ENCODE data around the gene DLGAP3.

The DLGAP3 gene

GRCh38 chr1:34905098-34905459 lies 24.4 kb downstream of the DLGAP3 start:
- no peak for TF ChIP-seq REST (IDR thresholded peaks at IDR 0.05; ENCODE audit: insufficient read depth in 1 of 2, low read depth in 2 of 2, low read length in 2 of 2)
- TF ChIP-seq POLR2AphosphoS5 (IDR thresholded peaks at IDR 0.05; ENCODE audit: low read depth, low read length): no peak
- no peak for TF ChIP-seq SIN3A (IDR thresholded peaks at IDR 0.05; ENCODE audit: borderline replicate concordance, insufficient read depth, low read length)
- TF ChIP-seq FOXP2 (optimal IDR thresholded peaks at IDR 0.05; ENCODE audit: borderline replicate concordance, extremely low read depth, extremely low read length, insufficient read depth): no peak
- TF ChIP-seq TAF1 (IDR thresholded peaks at IDR 0.05; ENCODE audit: borderline replicate concordance, insufficient read depth, low read length): no peak

GRCh38 chr1:34904236-34905097 lies 25.0 kb downstream of the DLGAP3 start:
- TF ChIP-seq TAF1 (IDR thresholded peaks at IDR 0.05; ENCODE audit: borderline replicate concordance, insufficient read depth, low read length) (no peak), REST (IDR thresholded peaks at IDR 0.05; ENCODE audit: insufficient read depth in 1 of 2, low read depth in 2 of 2, low read length in 2 of 2) (no peak), FOXP2 (optimal IDR thresholded peaks at IDR 0.05; ENCODE audit: borderline replicate concordance, extremely low read depth, extremely low read length, insufficient read depth) (no peak), POLR2AphosphoS5 (IDR thresholded peaks at IDR 0.05; ENCODE audit: low read depth, low read length) (no peak), SIN3A (IDR thresholded peaks at IDR 0.05; ENCODE audit: borderline replicate concordance, insufficient read depth, low read length) (no peak)

- no peak for TF ChIP-seq POLR2AphosphoS5 (IDR thresholded peaks at IDR 0.05; ENCODE audit: low read depth, low read length)
- TF ChIP-seq FOXP2 (optimal IDR thresholded peaks at IDR 0.05; ENCODE audit: borderline replicate concordance, extremely low read depth, extremely low read length, insufficient read depth): no peak
- no peak for TF ChIP-seq REST (IDR thresholded peaks at IDR 0.05; ENCODE audit: insufficient read depth in 1 of 2, low read depth in 2 of 2, low read length in 2 of 2)
- TF ChIP-seq TAF1 (IDR thresholded peaks at IDR 0.05; ENCODE audit: borderline replicate concordance, insufficient read depth, low read length): no peak
- no peak for TF ChIP-seq SIN3A (IDR thresholded peaks at IDR 0.05; ENCODE audit: borderline replicate concordance, insufficient read depth, low read length)
Observed at GRCh38 chr1:34901919-34902318, 27.5 kb downstream of the DLGAP3 start.

- TF ChIP-seq FOXP2 (optimal IDR thresholded peaks at IDR 0.05; ENCODE audit: borderline replicate concordance, extremely low read depth, extremely low read length, insufficient read depth) (no peak), SIN3A (IDR thresholded peaks at IDR 0.05; ENCODE audit: borderline replicate concordance, insufficient read depth, low read length) (no peak), TAF1 (IDR thresholded peaks at IDR 0.05; ENCODE audit: borderline replicate concordance, insufficient read depth, low read length) (no peak), REST (IDR thresholded peaks at IDR 0.05; ENCODE audit: insufficient read depth in 1 of 2, low read depth in 2 of 2, low read length in 2 of 2) (no peak)
Observed at GRCh38 chr1:34900775-34901502, 28.5 kb downstream of the DLGAP3 start.
